CD14-positive monocyte (primary cell): Measurements from ENCODE around the gene ARFGAP1. TPM values are rescaled to one million over a fixed set of nuclear protein-coding genes. Genes with fewer than 3 reads are reported as not detected.

ENCODE experiments used
- DNase-seq, 3 donors: peaks; one replicate each; pipeline ENCODE4 v3.0.0-alpha.2; 2011 to 2022
- H2AFZ ChIP-seq: 2 replicates; pipeline ENCODE4 v1.6.0; 2012; ENCODE audit warnings: mild to moderate bottlenecking, low read depth, low read length, inconsistent platforms; ENCODE audit not compliant: insufficient read depth, poor library complexity, severe bottlenecking
- H3K27ac ChIP-seq, 2 donors: 1 replicate in 1 of 2; 2 replicates in 1 of 2; pipeline ENCODE4 v1.5.1; 2012 to 2013; ENCODE audit warnings: low read length in 2 of 2, control low read depth in 1 of 2, inconsistent platforms in 1 of 2, low read depth in 1 of 2, mild to moderate bottlenecking in 1 of 2
- H3K27me3 ChIP-seq, 2 donors: one replicate each; pipeline versions ENCODE4 v1.6.0 to v1.6.1; 2011 to 2013; ENCODE audit warnings: low read length in 2 of 2; ENCODE audit not compliant: control insufficient read depth in 2 of 2, insufficient read depth in 2 of 2
- H3K36me3 ChIP-seq, 2 donors: replicated peaks in 1 of 2; 1 replicate in 1 of 2; 2 replicates in 1 of 2; pipeline versions ENCODE4 v1.5.1 to v1.6.1; 2012 to 2013; ENCODE audit warnings: low read length in 2 of 2, control low read depth in 1 of 2, inconsistent platforms in 1 of 2, mild to moderate bottlenecking in 1 of 2; ENCODE audit not compliant: insufficient read depth in 2 of 2, control insufficient read depth in 1 of 2
- H3K4me1 ChIP-seq, 2 donors: 1 replicate in 1 of 2; 2 replicates in 1 of 2; pipeline versions ENCODE4 v1.5.1 to v1.6.1; 2012 to 2013; ENCODE audit warnings: low read length in 2 of 2, control low read depth in 1 of 2, inconsistent platforms in 1 of 2, mild to moderate bottlenecking in 1 of 2, moderate library complexity in 1 of 2; ENCODE audit not compliant: insufficient read depth in 2 of 2, control insufficient read depth in 1 of 2
- H3K4me2 ChIP-seq: replicated peaks from 2 replicates; pipeline ENCODE3; 2012; ENCODE audit warnings: low read length, moderate library complexity, mild to moderate bottlenecking; ENCODE audit not compliant: poor library complexity, severe bottlenecking; ENCODE audit errors: extremely low read depth
- H3K4me3 ChIP-seq, 3 experiments: fragments of 200-600 bp in 1 of 3; sonication (generic) in 1 of 3; replicated peaks in 1 of 3; 1 replicate in 2 of 3; 2 replicates in 1 of 3; pipeline ENCODE4 v1.5.1; 2011 to 2013; ENCODE audit warnings: low read length in 3 of 3, mild to moderate bottlenecking in 3 of 3, control low read depth in 2 of 3, low read depth in 2 of 3, inconsistent platforms in 1 of 3, moderate library complexity in 1 of 3
- H3K79me2 ChIP-seq: 2 replicates; pipeline ENCODE4 v1.6.0; 2012; ENCODE audit warnings: mild to moderate bottlenecking, control low read depth, inconsistent platforms, low read length, moderate library complexity; ENCODE audit not compliant: insufficient read depth
- H3K9ac ChIP-seq: 2 replicates; pipeline ENCODE4 v1.6.0; 2017; ENCODE audit warnings: low read length, mild to moderate bottlenecking; ENCODE audit not compliant: insufficient read depth, poor library complexity, severe bottlenecking
- H3K9me3 ChIP-seq, 2 donors: replicated peaks in 1 of 2; 1 replicate in 1 of 2; 2 replicates in 1 of 2; pipeline versions ENCODE4 v1.5.1 to v1.6.1; 2012 to 2013; ENCODE audit warnings: low read length in 2 of 2, control low read depth in 1 of 2; ENCODE audit not compliant: control insufficient read depth in 1 of 2, insufficient read depth in 1 of 2
- H4K20me1 ChIP-seq: 2 replicates; pipeline ENCODE4 v1.6.0; 2012; ENCODE audit warnings: mild to moderate bottlenecking, low read length, control low read depth, moderate library complexity; ENCODE audit not compliant: insufficient read depth
- H3K27ac Mint-ChIP-seq, 7 donors: one replicate each; pipeline ENCODE4 v1.8.0; 2020; ENCODE audit warnings: mild to moderate bottlenecking in 7 of 7, mixed read lengths in 7 of 7, moderate library complexity in 6 of 7, inconsistent platforms in 2 of 7
- H3K27me3 Mint-ChIP-seq, 3 donors: one replicate each; pipeline ENCODE4 v1.8.0; 2021 to 2022; ENCODE audit warnings: low read depth in 3 of 3, mild to moderate bottlenecking in 3 of 3, mixed read lengths in 3 of 3, moderate library complexity in 3 of 3, inconsistent platforms in 1 of 3
- H3K36me3 Mint-ChIP-seq, 2 donors: one replicate each; pipeline ENCODE4 v1.8.0; 2020; ENCODE audit warnings: mixed read lengths in 2 of 2, inconsistent platforms in 1 of 2, mild to moderate bottlenecking in 1 of 2
- H3K4me1 Mint-ChIP-seq: one replicate; pipeline ENCODE4 v1.8.0; 2020; ENCODE audit warnings: mild to moderate bottlenecking, mixed read lengths
- H3K4me3 Mint-ChIP-seq, 2 donors: one replicate each; pipeline ENCODE4 v1.8.0; 2020; ENCODE audit warnings: mild to moderate bottlenecking in 2 of 2, mixed read lengths in 2 of 2, moderate library complexity in 1 of 2
- H3K9me3 Mint-ChIP-seq, 7 donors: one replicate each; pipeline ENCODE4 v1.8.0; 2020 to 2022; ENCODE audit warnings: mixed read lengths in 7 of 7, mild to moderate bottlenecking in 6 of 7, moderate library complexity in 6 of 7, inconsistent platforms in 2 of 7
- WGBS: methylation state at CpG from one replicate; pipeline ENCODE4 v1.1.5; 2013; ENCODE audit warnings: missing lambda C conversion rate; ENCODE audit not compliant: insufficient coverage; 5-methylcytosine and 5-hydroxymethylcytosine counted together
- intact Hi-C, 2 donors: fragments of 100-400 bp; cut with micrococcal nuclease; formaldehyde crosslinking; loops; one replicate each; pipeline versions ENCODE4 v1.15.0 to v1.15.1; 2023
- polyA plus RNA-seq, 3 donors: library from polyadenylated mRNA; depleted of rRNA in 1 of 3; unstranded in 2 of 3; stranded (reverse) in 1 of 3; fragments of 300-500 nt in 2 of 3; fragments of >200 nt in 1 of 3; fragmentation: Illumina TruSeq in 2 of 3; gene quantifications; 1 replicate in 2 of 3; 2 replicates in 1 of 3; pipeline ENCODE4 v1.2.3, GENCODE V29; 2012 to 2021
- TF ChIP-seq, protein P1 (sequence below): fragments of 200-600 bp; IDR thresholded peaks from one replicate; pipeline ENCODE4 v1.8.0; 2022; ENCODE audit warnings: antibody characterized with exemption, mild to moderate bottlenecking

ARFGAP1 gene
- polyA plus RNA-seq, 3 donors = 11.2 to 99.8 (median 14.1) TPM

GRCh38 chr20:63225082-63225454, 47.5 kb upstream of the ARFGAP1 start:
- peaks cover 31 to 37% (median 34%) of the 10 kb centered on the region in 3 donors for H3K27me3 Mint-ChIP-seq
- no peak for DNase-seq
- 49% methylated on average over 7 of the region's 7 CpGs for WGBS

DNA sequence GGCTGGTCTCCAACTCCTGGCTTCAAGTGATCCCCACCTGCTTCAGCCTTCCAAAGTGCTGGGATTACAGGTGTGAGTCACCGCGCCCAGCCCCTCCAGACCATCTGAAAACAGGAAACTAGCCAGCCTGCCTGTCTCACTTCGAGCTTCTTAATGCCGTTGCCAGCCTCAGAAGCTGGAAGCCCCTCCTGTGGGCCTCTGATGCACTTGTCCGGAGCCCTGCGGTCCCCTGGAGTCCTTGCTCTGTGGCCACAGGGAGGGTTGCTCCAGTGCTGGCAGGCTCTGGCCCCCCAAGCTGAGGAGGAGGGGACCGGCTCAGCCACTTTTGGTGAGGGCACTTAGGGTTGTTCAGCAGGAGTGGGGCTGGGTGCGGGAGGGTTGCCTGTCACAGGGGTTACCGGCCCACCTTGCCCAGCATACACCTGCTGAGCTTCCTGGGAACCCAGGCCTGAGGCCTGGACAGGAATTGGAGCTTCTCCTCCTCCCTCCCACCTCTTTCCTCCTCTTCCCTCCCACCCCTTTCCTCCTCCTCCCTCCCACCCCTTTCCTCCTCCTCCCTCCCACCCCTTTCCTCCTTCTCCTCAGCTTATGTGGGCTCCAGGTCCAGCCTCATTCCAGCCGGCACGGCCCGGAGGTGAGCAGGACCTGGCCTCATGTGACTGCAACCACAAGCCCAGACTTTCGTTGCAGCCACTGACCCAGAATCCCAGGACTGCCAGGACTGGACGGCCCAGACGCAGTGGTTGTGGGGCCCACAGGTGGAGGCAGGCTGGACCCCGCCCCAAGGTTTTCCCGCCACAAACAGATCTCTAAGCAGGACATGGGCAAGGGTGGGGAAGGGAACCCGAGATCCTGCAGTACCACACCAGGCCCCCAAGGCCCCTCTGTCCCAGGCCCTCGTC, 46.3 kb upstream of the ARFGAP1 start:
- no peaks in the 10 kb centered on the region for H3K36me3 Mint-ChIP-seq
- H3K27me3 Mint-ChIP-seq = peaks cover 39 to 46% (median 43%) of the 10 kb centered on the region in 3 donors
- WGBS = 92% methylated on average over 13 of the region's 19 CpGs

More at GRCh38 chr20:63225082-63225454, 47.5 kb upstream of the ARFGAP1 start:
- peaks cover 0 to 2% (median 0%) of the 10 kb centered on the region in 7 donors for H3K9me3 Mint-ChIP-seq
- no peaks in the 10 kb centered on the region for H3K36me3 Mint-ChIP-seq
- H3K4me1 ChIP-seq = no peaks in the 10 kb centered on the region
- no peaks in the 10 kb centered on the region for H3K79me2 ChIP-seq
- H3K4me1 Mint-ChIP-seq = no peaks in the 10 kb centered on the region
- H2AFZ ChIP-seq = no peak overlapping the region
- H3K27me3 ChIP-seq = peaks cover under 1 to 14% of the 10 kb centered on the region in 2 donors
- H3K36me3 ChIP-seq = no peaks in the 10 kb centered on the region
- H3K27ac ChIP-seq = no peak overlapping the region
- H3K4me3 ChIP-seq = no peak overlapping the region
- TF ChIP-seq, protein P1, sequence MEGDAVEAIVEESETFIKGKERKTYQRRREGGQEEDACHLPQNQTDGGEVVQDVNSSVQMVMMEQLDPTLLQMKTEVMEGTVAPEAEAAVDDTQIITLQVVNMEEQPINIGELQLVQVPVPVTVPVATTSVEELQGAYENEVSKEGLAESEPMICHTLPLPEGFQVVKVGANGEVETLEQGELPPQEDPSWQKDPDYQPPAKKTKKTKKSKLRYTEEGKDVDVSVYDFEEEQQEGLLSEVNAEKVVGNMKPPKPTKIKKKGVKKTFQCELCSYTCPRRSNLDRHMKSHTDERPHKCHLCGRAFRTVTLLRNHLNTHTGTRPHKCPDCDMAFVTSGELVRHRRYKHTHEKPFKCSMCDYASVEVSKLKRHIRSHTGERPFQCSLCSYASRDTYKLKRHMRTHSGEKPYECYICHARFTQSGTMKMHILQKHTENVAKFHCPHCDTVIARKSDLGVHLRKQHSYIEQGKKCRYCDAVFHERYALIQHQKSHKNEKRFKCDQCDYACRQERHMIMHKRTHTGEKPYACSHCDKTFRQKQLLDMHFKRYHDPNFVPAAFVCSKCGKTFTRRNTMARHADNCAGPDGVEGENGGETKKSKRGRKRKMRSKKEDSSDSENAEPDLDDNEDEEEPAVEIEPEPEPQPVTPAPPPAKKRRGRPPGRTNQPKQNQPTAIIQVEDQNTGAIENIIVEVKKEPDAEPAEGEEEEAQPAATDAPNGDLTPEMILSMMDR = no peak
- H3K9me3 ChIP-seq = no peaks in the 10 kb centered on the region
- intact Hi-C loops = no loop called here
- H3K4me3 Mint-ChIP-seq = no peak overlapping the region
- no peak overlapping the region for H3K9ac ChIP-seq
- H3K4me2 ChIP-seq = no peak overlapping the region
- no peak overlapping the region for H3K27ac Mint-ChIP-seq
- no peaks in the 10 kb centered on the region for H4K20me1 ChIP-seq

More for the DNA sequence above, 46.3 kb upstream of the ARFGAP1 start:
- H2AFZ ChIP-seq = no peak overlapping the region
- H3K9ac ChIP-seq = no peak overlapping the region
- H3K4me3 ChIP-seq = no peak overlapping the region
- H3K27me3 ChIP-seq = peaks cover 2 to 24% of the 10 kb centered on the region in 2 donors
- no peaks in the 10 kb centered on the region for H3K4me1 ChIP-seq
- TF ChIP-seq, protein P1 = no peak
- H3K79me2 ChIP-seq = no peaks in the 10 kb centered on the region
- Mint-ChIP-seq H3K4me3 (no peak overlapping the region), H3K9me3 (peaks cover 0 to 2% (median 0%) of the 10 kb centered on the region in 7 donors), H3K27ac (no peak overlapping the region), H3K4me1 (no peaks in the 10 kb centered on the region)
- intact Hi-C loops = no loop called here
- no peak overlapping the region for H3K27ac ChIP-seq
- H4K20me1 ChIP-seq = no peaks in the 10 kb centered on the region
- H3K9me3 ChIP-seq = no peaks in the 10 kb centered on the region
- H3K4me2 ChIP-seq = no peak overlapping the region
- no peaks in the 10 kb centered on the region for H3K36me3 ChIP-seq
- no peak for DNase-seq
